ENCODE measurements around the gene EYA4.

EYA4 gene

GRCh38 chr6:133241086-133241900 lies at the start of gene EYA4:
Gene EYA4, plus strand, starts transcription at chr6:133241357. Its CDS starts 33,424 bp downstream, at chr6:133274781.
- H3K9me3 ChIP-seq (ENCODE audit: control insufficient read depth, insufficient read depth, low read length) = no peaks in the 10 kb centered on the region
- H3K4me1 ChIP-seq (ENCODE audit: insufficient read depth, low read length) = peaks cover 4% of the 10 kb centered on the region; the same call in 1 of the 2 replicates
- H3K36me3 ChIP-seq (ENCODE audit: insufficient read depth, low read length) = no peaks in the 10 kb centered on the region
- H3K9ac ChIP-seq (ENCODE audit: low read depth, low read length) = peak within 1 kb of the TSS; percentile 47

GRCh38 chr6:133193396-133193795 lies 47.8 kb upstream of the EYA4 start:
- Histone ChIP-seq H3K9ac (ENCODE audit: low read depth, low read length) (no peak overlapping the region), H3K4me1 (ENCODE audit: insufficient read depth, low read length) (peaks cover 6% of the 10 kb centered on the region), H3K36me3 (ENCODE audit: insufficient read depth, low read length) (no peaks in the 10 kb centered on the region), H3K9me3 (ENCODE audit: control insufficient read depth, insufficient read depth, low read length) (no peaks in the 10 kb centered on the region)

- Histone ChIP-seq H3K9me3 (ENCODE audit: control insufficient read depth, insufficient read depth, low read length) (no peaks in the 10 kb centered on the region), H3K9ac (ENCODE audit: low read depth, low read length) (no peak overlapping the region), H3K36me3 (ENCODE audit: insufficient read depth, low read length) (no peaks in the 10 kb centered on the region), H3K4me1 (ENCODE audit: insufficient read depth, low read length) (no peaks in the 10 kb centered on the region)
Measured at GRCh38 chr6:133198725-133199124, 42.4 kb upstream of the EYA4 start.

- no peaks in the 10 kb centered on the region for H3K9me3 ChIP-seq (ENCODE audit: control insufficient read depth, insufficient read depth, low read length)
Measured at GRCh38 chr6:133201231-133201630, 39.9 kb upstream of the EYA4 start.

GRCh38 chr6:133202610-133203343 lies 38.4 kb upstream of the EYA4 start:
- H3K36me3 ChIP-seq (ENCODE audit: insufficient read depth, low read length) = no peaks in the 10 kb centered on the region
- no peak overlapping the region for H3K9ac ChIP-seq (ENCODE audit: low read depth, low read length)
- H3K9me3 ChIP-seq (ENCODE audit: control insufficient read depth, insufficient read depth, low read length) = no peaks in the 10 kb centered on the region
- H3K4me1 ChIP-seq (ENCODE audit: insufficient read depth, low read length) = no peaks in the 10 kb centered on the region

More at GRCh38 chr6:133201231-133201630, 39.9 kb upstream of the EYA4 start:
- Histone ChIP-seq H3K9ac (ENCODE audit: low read depth, low read length) (no peak overlapping the region), H3K4me1 (ENCODE audit: insufficient read depth, low read length) (no peaks in the 10 kb centered on the region), H3K36me3 (ENCODE audit: insufficient read depth, low read length) (no peaks in the 10 kb centered on the region)

GRCh38 chr6:133203344-133203697 lies 37.8 kb upstream of the EYA4 start:
- H3K36me3 ChIP-seq (ENCODE audit: insufficient read depth, low read length) = no peaks in the 10 kb centered on the region
- no peaks in the 10 kb centered on the region for H3K9me3 ChIP-seq (ENCODE audit: control insufficient read depth, insufficient read depth, low read length)
- no peak overlapping the region for H3K9ac ChIP-seq (ENCODE audit: low read depth, low read length)
- H3K4me1 ChIP-seq (ENCODE audit: insufficient read depth, low read length) = no peaks in the 10 kb centered on the region

GRCh38 chr6:133205304-133205703 lies 35.9 kb upstream of the EYA4 start:
- Histone ChIP-seq H3K4me1 (ENCODE audit: insufficient read depth, low read length) (no peaks in the 10 kb centered on the region), H3K36me3 (ENCODE audit: insufficient read depth, low read length) (no peaks in the 10 kb centered on the region), H3K9me3 (ENCODE audit: control insufficient read depth, insufficient read depth, low read length) (no peaks in the 10 kb centered on the region), H3K9ac (ENCODE audit: low read depth, low read length) (no peak overlapping the region)

- no peaks in the 10 kb centered on the region for H3K4me1 ChIP-seq (ENCODE audit: insufficient read depth, low read length)
- H3K9me3 ChIP-seq (ENCODE audit: control insufficient read depth, insufficient read depth, low read length) = no peaks in the 10 kb centered on the region
- H3K9ac ChIP-seq (ENCODE audit: low read depth, low read length) = no peak overlapping the region
- no peaks in the 10 kb centered on the region for H3K36me3 ChIP-seq (ENCODE audit: insufficient read depth, low read length)
Measured at GRCh38 chr6:133206942-133207341, 34.2 kb upstream of the EYA4 start.

- Histone ChIP-seq H3K36me3 (ENCODE audit: insufficient read depth, low read length) (no peaks in the 10 kb centered on the region), H3K9me3 (ENCODE audit: control insufficient read depth, insufficient read depth, low read length) (no peaks in the 10 kb centered on the region), H3K4me1 (ENCODE audit: insufficient read depth, low read length) (no peaks in the 10 kb centered on the region), H3K9ac (ENCODE audit: low read depth, low read length) (no peak overlapping the region)
Measured at GRCh38 chr6:133207754-133208153, 33.4 kb upstream of the EYA4 start.

GRCh38 chr6:133208183-133208755 lies 32.9 kb upstream of the EYA4 start:
- Histone ChIP-seq H3K4me1 (ENCODE audit: insufficient read depth, low read length) (no peaks in the 10 kb centered on the region), H3K36me3 (ENCODE audit: insufficient read depth, low read length) (no peaks in the 10 kb centered on the region), H3K9me3 (ENCODE audit: control insufficient read depth, insufficient read depth, low read length) (no peaks in the 10 kb centered on the region), H3K9ac (ENCODE audit: low read depth, low read length) (no peak overlapping the region)

- Histone ChIP-seq H3K36me3 (ENCODE audit: insufficient read depth, low read length) (no peaks in the 10 kb centered on the region), H3K9me3 (ENCODE audit: control insufficient read depth, insufficient read depth, low read length) (peaks cover under 1% of the 10 kb centered on the region; the same call in 1 of the 2 replicates), H3K9ac (ENCODE audit: low read depth, low read length) (no peak overlapping the region), H3K4me1 (ENCODE audit: insufficient read depth, low read length) (no peaks in the 10 kb centered on the region)
Measured at GRCh38 chr6:133214267-133214666, 26.9 kb upstream of the EYA4 start.

GRCh38 chr6:133218852-133219251 lies 22.3 kb upstream of the EYA4 start:
- Histone ChIP-seq H3K36me3 (ENCODE audit: insufficient read depth, low read length) (no peaks in the 10 kb centered on the region), H3K4me1 (ENCODE audit: insufficient read depth, low read length) (no peaks in the 10 kb centered on the region), H3K9ac (ENCODE audit: low read depth, low read length) (no peak overlapping the region), H3K9me3 (ENCODE audit: control insufficient read depth, insufficient read depth, low read length) (peaks cover 5% of the 10 kb centered on the region; the same call in 1 of the 2 replicates)

GRCh38 chr6:133223452-133224029 lies 17.6 kb upstream of the EYA4 start:
- H3K9me3 ChIP-seq (ENCODE audit: control insufficient read depth, insufficient read depth, low read length) = peaks cover 5% of the 10 kb centered on the region; the same call in 1 of the 2 replicates
- no peaks in the 10 kb centered on the region for H3K4me1 ChIP-seq (ENCODE audit: insufficient read depth, low read length)
- no peaks in the 10 kb centered on the region for H3K36me3 ChIP-seq (ENCODE audit: insufficient read depth, low read length)
- no peak overlapping the region for H3K9ac ChIP-seq (ENCODE audit: low read depth, low read length)

- no peaks in the 10 kb centered on the region for H3K36me3 ChIP-seq (ENCODE audit: insufficient read depth, low read length)
- H3K4me1 ChIP-seq (ENCODE audit: insufficient read depth, low read length) = no peaks in the 10 kb centered on the region
- no peak overlapping the region for H3K9ac ChIP-seq (ENCODE audit: low read depth, low read length)
Measured at GRCh38 chr6:133225560-133225959, 15.6 kb upstream of the EYA4 start.

More at GRCh38 chr6:133225560-133225959, 15.6 kb upstream of the EYA4 start:
- no peaks in the 10 kb centered on the region for H3K9me3 ChIP-seq (ENCODE audit: control insufficient read depth, insufficient read depth, low read length)
